ENCODE measurements around the gene BTN2A1. TPM values are rescaled to one million over a fixed set of nuclear protein-coding genes. Genes with fewer than 3 reads are reported as not detected.
A peak's percentile ranks its signal among the peaks of the same experiment; 100 is the strongest.

BTN2A1 gene
- total and polyA plus RNA-seq, 9 of the 15 experiments (the other 6 are each of a cell fraction or from before 2014, with no cell fraction given), result 6.7 to 22.1 (median 16.4) TPM

- TF ChIP-seq CHAMP1 (IDR thresholded peaks at IDR 0.05) (no peak), CBX3 (IDR thresholded peaks at IDR 0.05; ENCODE audit: borderline replicate concordance in 1 of 2, low read length in 2 of 2) (no peak), HDAC3 (IDR thresholded peaks at IDR 0.05; ENCODE audit: borderline replicate concordance, partially characterized antibody) (no peak), ZFP36 (IDR thresholded peaks at IDR 0.05; ENCODE audit: low read depth, low read length, partially characterized antibody) (no peak), UBTF (IDR thresholded peaks at IDR 0.05; ENCODE audit: borderline replicate concordance in 1 of 2, low read depth in 2 of 2, low read length in 2 of 2) (no peak), TFE3 (CRISPR knock-in tag; IDR thresholded peaks at IDR 0.05) (no peak), ARNT (IDR thresholded peaks at IDR 0.05) (0 out of 4 replicates have a peak, but pooled peaks of 1 of the 2 experiments have one; percentile 25), HNRNPH1 (optimal IDR thresholded peaks at IDR 0.05; ENCODE audit: low read depth, low read length) (no peak), ZNF512 (tag; IDR thresholded peaks at IDR 0.05) (no peak), E2F8 (IDR thresholded peaks at IDR 0.05; ENCODE audit: low read depth, partially characterized antibody) (no peak), SP1 (CRISPR knock-in tag; IDR thresholded peaks at IDR 0.05) (no peak)
- TF ChIP-seq, protein P1, sequence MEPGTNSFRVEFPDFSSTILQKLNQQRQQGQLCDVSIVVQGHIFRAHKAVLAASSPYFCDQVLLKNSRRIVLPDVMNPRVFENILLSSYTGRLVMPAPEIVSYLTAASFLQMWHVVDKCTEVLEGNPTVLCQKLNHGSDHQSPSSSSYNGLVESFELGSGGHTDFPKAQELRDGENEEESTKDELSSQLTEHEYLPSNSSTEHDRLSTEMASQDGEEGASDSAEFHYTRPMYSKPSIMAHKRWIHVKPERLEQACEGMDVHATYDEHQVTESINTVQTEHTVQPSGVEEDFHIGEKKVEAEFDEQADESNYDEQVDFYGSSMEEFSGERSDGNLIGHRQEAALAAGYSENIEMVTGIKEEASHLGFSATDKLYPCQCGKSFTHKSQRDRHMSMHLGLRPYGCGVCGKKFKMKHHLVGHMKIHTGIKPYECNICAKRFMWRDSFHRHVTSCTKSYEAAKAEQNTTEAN (CRISPR knock-in tag; IDR thresholded peaks at IDR 0.05), result no peak
Measured at GRCh38 chr6:26516481-26517427, 59.0 kb downstream of the BTN2A1 start (continued).
